ENCODE data around the gene GPATCH1.
A peak's percentile ranks its signal among the peaks of the same experiment; 100 is the strongest.
"Not testable (repeated sequence)": the region's sequence is repeated elsewhere in the genome, so short reads cannot be mapped to it uniquely, and the experiment has no call there.

GPATCH1 gene

GRCh38 chr19:33125929-33126388 lies 45.0 kb downstream of the GPATCH1 start:
- no peaks in the 10 kb centered on the region for H3K9me3 ChIP-seq (ENCODE audit: control insufficient read depth, insufficient read depth, low read length)
- TF ChIP-seq EZH2phosphoT487 (IDR thresholded peaks at IDR 0.05; ENCODE audit: borderline replicate concordance, low read length) (no peak), CTCF (IDR thresholded peaks at IDR 0.05; ENCODE audit: low read depth, low read length, poor library complexity, severe bottlenecking) (peak; percentile 82)
- H3K36me3 ChIP-seq (ENCODE audit: control insufficient read depth, low read length), result peaks cover 35% of the 10 kb centered on the region
- no peak overlapping the region for H3K27ac ChIP-seq (ENCODE audit: low read depth, low read length)
- no peaks in the 10 kb centered on the region for H3K27me3 ChIP-seq (ENCODE audit: control insufficient read depth, low read length)
- no peaks in the 10 kb centered on the region for H3K4me1 ChIP-seq (ENCODE audit: control insufficient read depth, low read length)
- no peaks in the 10 kb centered on the region for H3K79me2 ChIP-seq (ENCODE audit: control insufficient read depth, low read length)
- H3K9me2 ChIP-seq (replicated peaks; ENCODE audit: control insufficient read depth, low read length), result no peaks in the 10 kb centered on the region
- no peaks in the 10 kb centered on the region for H3F3A ChIP-seq (ENCODE audit: control insufficient read depth, insufficient read depth)
- H3K4me2 ChIP-seq (ENCODE audit: low read length), result no peak overlapping the region
- no peaks in the 10 kb centered on the region for H4K20me1 ChIP-seq (ENCODE audit: control insufficient read depth, insufficient read depth, low read depth, low read length)
- no peak overlapping the region for H3K4me3 ChIP-seq (ENCODE audit: low read length)

- not testable (repeated sequence) for H3K27me3 ChIP-seq (ENCODE audit: control insufficient read depth, low read length); H3K9me3 ChIP-seq (ENCODE audit: control insufficient read depth, insufficient read depth, low read length); H3F3A ChIP-seq (ENCODE audit: control insufficient read depth, insufficient read depth); H3K79me2 ChIP-seq (ENCODE audit: control insufficient read depth, low read length); H3K27ac ChIP-seq (ENCODE audit: low read depth, low read length); H4K20me1 ChIP-seq (ENCODE audit: control insufficient read depth, insufficient read depth, low read depth, low read length); H3K9me2 ChIP-seq (replicated peaks; ENCODE audit: control insufficient read depth, low read length); H3K4me3 ChIP-seq (ENCODE audit: low read length); H3K4me1 ChIP-seq (ENCODE audit: control insufficient read depth, low read length); H3K4me2 ChIP-seq (ENCODE audit: low read length)
- H3K36me3 ChIP-seq (ENCODE audit: control insufficient read depth, low read length), result peaks cover 33% of the 10 kb centered on the region
These were observed 45.7 kb downstream of the GPATCH1 start for GRCh38 chr19:33126712-33127111.

- H3K27ac ChIP-seq (ENCODE audit: low read depth, low read length), result no peak overlapping the region
- H3F3A ChIP-seq (ENCODE audit: control insufficient read depth, insufficient read depth), result no peaks in the 10 kb centered on the region
- peaks cover 28% of the 10 kb centered on the region for H3K36me3 ChIP-seq (ENCODE audit: control insufficient read depth, low read length)
- H3K9me3 ChIP-seq (ENCODE audit: control insufficient read depth, insufficient read depth, low read length), result no peaks in the 10 kb centered on the region
- H4K20me1 ChIP-seq (ENCODE audit: control insufficient read depth, insufficient read depth, low read depth, low read length), result no peaks in the 10 kb centered on the region
- H3K4me2 ChIP-seq (ENCODE audit: low read length), result no peak overlapping the region
- no peaks in the 10 kb centered on the region for H3K9me2 ChIP-seq (replicated peaks; ENCODE audit: control insufficient read depth, low read length)
- H3K79me2 ChIP-seq (ENCODE audit: control insufficient read depth, low read length), result no peaks in the 10 kb centered on the region
- no peak overlapping the region for H3K4me3 ChIP-seq (ENCODE audit: low read length)
- no peaks in the 10 kb centered on the region for H3K4me1 ChIP-seq (ENCODE audit: control insufficient read depth, low read length)
- TF ChIP-seq CTCF (IDR thresholded peaks at IDR 0.05; ENCODE audit: low read depth, low read length, poor library complexity, severe bottlenecking) (no peak), EZH2phosphoT487 (IDR thresholded peaks at IDR 0.05; ENCODE audit: borderline replicate concordance, low read length) (no peak)
- H3K27me3 ChIP-seq (ENCODE audit: control insufficient read depth, low read length), result no peaks in the 10 kb centered on the region
These were observed 48.9 kb downstream of the GPATCH1 start for GRCh38 chr19:33129901-33130300.

- H3K4me1 ChIP-seq (ENCODE audit: control insufficient read depth, low read length), result no peaks in the 10 kb centered on the region
- no peak overlapping the region for H3K4me3 ChIP-seq (ENCODE audit: low read length)
- H3K79me2 ChIP-seq (ENCODE audit: control insufficient read depth, low read length), result no peaks in the 10 kb centered on the region
- H3F3A ChIP-seq (ENCODE audit: control insufficient read depth, insufficient read depth), result no peaks in the 10 kb centered on the region
- H3K27me3 ChIP-seq (ENCODE audit: control insufficient read depth, low read length), result no peaks in the 10 kb centered on the region
- H3K9me2 ChIP-seq (replicated peaks; ENCODE audit: control insufficient read depth, low read length), result no peaks in the 10 kb centered on the region
- H3K4me2 ChIP-seq (ENCODE audit: low read length), result no peak overlapping the region
- TF ChIP-seq CTCF (IDR thresholded peaks at IDR 0.05; ENCODE audit: low read depth, low read length, poor library complexity, severe bottlenecking) (no peak), EZH2phosphoT487 (IDR thresholded peaks at IDR 0.05; ENCODE audit: borderline replicate concordance, low read length) (no peak)
- no peak overlapping the region for H3K27ac ChIP-seq (ENCODE audit: low read depth, low read length)
- H3K36me3 ChIP-seq (ENCODE audit: control insufficient read depth, low read length), result peaks cover 25% of the 10 kb centered on the region
- H4K20me1 ChIP-seq (ENCODE audit: control insufficient read depth, insufficient read depth, low read depth, low read length), result no peaks in the 10 kb centered on the region
- no peaks in the 10 kb centered on the region for H3K9me3 ChIP-seq (ENCODE audit: control insufficient read depth, insufficient read depth, low read length)
These were observed 49.5 kb downstream of the GPATCH1 start for GRCh38 chr19:33130433-33130832.
